Fibroblast of mammary gland (primary cell): Measurements from ENCODE around the gene ZNF467.

Experiments
- DNase-seq: peaks from one replicate; pipeline ENCODE4 v3.0.0-alpha.2; 2010; ENCODE audit warnings: low read depth
- H3K4me3 ChIP-seq: 2 replicates; pipeline ENCODE4 v1.5.1; 2011; ENCODE audit warnings: low read depth, mild to moderate bottlenecking, low read length, moderate library complexity; ENCODE audit not compliant: control insufficient read depth
- TF ChIP-seq, protein P1 (sequence below): conservative IDR thresholded peaks from 2 replicates; pipeline ENCODE4 v1.5.1; 2011; ENCODE audit warnings: low read depth, low read length, inconsistent platforms; ENCODE audit not compliant: control insufficient read depth, insufficient read depth

The ZNF467 gene

DNA sequence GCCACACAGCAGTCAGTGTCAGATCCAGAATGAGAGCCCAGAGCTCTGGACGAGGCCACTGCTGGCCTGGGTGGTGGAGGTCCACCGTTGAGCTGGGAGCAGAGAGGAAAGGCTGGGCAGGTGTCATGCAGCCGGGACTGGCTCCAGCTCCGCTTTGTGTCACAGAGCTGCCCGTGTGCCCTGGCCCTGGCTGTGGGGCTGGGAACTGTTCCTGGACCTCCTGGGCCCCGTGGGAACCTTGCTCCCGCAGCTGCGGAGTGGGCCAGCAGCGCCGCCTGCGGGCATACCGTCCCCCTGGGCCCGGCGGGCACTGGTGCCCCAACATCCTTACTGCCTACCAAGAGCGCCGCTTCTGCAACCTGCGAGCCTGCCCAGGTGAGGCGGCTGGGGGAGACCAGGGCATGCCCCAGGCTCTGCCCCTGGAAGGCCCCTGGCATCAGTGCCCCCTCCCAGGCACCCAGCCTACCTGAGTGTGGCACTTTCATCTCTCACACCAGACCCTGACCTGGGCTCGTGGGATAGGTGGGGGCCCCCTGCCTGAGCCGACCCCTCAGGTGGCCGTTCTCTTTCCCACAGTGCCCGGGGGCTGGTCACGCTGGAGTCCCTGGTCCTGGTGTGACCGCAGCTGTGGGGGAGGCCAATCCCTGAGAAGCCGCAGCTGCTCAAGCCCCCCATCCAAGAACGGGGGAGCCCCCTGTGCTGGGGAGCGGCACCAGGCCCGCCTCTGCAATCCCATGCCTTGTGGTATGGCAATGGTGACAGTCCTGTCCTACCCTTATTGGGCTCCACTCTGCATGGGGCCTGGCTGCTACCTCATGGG, 46.0 kb upstream of the ZNF467 start:
- DNase-seq = no peak
- no peak overlapping the region for H3K4me3 ChIP-seq
- TF ChIP-seq, protein P1, sequence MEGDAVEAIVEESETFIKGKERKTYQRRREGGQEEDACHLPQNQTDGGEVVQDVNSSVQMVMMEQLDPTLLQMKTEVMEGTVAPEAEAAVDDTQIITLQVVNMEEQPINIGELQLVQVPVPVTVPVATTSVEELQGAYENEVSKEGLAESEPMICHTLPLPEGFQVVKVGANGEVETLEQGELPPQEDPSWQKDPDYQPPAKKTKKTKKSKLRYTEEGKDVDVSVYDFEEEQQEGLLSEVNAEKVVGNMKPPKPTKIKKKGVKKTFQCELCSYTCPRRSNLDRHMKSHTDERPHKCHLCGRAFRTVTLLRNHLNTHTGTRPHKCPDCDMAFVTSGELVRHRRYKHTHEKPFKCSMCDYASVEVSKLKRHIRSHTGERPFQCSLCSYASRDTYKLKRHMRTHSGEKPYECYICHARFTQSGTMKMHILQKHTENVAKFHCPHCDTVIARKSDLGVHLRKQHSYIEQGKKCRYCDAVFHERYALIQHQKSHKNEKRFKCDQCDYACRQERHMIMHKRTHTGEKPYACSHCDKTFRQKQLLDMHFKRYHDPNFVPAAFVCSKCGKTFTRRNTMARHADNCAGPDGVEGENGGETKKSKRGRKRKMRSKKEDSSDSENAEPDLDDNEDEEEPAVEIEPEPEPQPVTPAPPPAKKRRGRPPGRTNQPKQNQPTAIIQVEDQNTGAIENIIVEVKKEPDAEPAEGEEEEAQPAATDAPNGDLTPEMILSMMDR = no peak

DNA sequence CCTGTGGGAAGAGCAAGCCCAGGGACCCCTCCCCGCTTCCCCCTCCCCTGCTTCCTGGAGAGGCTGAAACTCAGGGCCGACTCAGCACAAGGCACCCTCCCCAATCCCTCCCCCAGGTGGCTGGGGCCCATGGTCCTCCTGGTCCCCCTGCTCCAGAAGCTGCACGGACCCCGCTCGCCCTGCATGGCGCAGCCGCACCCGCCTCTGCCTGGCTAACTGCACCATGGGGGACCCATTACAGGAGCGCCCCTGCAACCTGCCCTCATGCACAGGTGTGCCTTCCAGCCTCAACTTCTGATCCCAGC, 45.1 kb upstream of the ZNF467 start:
- DNase-seq = no peak
- no peak overlapping the region for H3K4me3 ChIP-seq
- TF ChIP-seq, protein P1 = no peak

DNA sequence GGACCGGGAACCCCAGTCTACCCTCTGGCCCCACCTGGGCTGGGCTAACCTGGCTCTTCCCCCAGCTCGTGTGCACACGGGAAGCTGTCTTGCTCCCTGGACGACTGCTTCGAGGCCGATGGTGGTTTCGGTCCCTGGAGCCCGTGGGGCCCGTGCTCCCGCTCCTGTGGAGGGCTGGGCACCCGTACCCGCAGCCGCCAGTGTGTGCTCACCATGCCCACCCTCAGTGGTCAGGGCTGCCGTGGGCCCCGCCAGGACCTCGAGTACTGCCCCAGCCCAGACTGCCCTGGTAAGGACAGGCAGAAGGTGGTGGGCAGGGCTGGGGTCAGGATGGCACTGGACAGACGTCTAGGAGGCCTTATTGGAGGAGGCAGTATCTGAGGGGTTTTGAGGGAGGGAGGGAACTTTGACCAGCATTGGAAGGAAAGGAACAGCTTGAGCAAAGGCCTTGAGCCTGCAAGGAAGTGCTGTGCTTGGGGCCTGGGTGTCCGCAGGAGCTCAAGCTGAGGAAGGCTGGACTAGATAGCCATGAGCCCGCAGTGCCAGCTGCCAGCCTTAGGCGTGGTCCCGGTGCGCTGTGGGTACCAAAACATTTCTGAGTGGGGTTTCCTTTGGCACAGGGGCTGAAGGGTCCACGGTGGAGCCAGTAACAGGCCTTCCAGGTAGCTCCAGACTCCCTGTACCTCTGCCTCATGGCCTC, 44.6 kb upstream of the ZNF467 start:
- DNase-seq = no peak
- H3K4me3 ChIP-seq = no peak overlapping the region
- TF ChIP-seq, protein P1 = no peak

DNA sequence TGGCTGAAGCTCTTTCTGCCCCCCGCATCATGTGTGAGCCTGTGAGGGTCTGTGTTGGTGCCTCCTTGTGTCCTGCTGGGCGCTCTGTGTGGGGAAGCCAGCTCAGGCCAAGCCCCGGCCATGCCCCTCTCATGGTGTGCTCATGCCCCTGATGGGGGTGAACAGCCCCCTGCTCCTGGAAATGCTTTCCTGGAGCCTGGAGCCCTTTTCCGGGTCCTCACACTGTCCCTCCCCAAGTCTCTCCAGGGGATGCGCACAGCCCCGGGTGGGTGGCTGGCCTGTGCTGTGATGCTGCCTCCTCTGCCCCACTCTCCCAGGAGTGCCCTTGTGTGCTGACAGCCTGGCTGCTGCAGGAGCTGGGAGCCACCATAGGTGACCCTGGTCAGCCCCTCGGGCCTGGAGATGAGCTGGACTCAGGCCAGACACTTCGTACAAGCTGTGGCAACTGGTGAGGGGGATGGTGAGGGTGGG, 43.9 kb upstream of the ZNF467 start:
- TF ChIP-seq, protein P1 = no peak
- H3K4me3 ChIP-seq = no peak overlapping the region
- DNase-seq = no peak

DNA sequence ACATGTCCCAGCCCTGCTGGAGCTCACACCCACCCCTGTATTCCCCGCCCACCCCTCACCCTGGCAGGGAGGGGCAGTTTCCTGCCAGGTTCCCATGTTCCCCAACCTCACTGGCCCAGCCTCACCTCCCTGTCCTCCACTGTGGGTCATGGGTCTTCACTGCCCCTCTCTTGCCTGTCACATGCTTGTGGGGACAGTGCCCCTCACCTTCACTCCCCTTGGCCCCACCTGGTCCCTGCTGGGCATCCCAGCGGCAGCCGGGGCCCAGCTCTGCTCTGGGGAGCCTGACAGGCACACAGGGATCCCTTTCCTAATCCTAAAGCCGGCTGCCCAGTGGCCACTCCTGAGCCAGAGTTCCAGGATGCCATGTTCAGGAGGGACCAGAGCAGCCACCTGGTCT, 43.4 kb upstream of the ZNF467 start:
- H3K4me3 ChIP-seq = no peak overlapping the region
- TF ChIP-seq, protein P1 = no peak
- no peak for DNase-seq

DNA sequence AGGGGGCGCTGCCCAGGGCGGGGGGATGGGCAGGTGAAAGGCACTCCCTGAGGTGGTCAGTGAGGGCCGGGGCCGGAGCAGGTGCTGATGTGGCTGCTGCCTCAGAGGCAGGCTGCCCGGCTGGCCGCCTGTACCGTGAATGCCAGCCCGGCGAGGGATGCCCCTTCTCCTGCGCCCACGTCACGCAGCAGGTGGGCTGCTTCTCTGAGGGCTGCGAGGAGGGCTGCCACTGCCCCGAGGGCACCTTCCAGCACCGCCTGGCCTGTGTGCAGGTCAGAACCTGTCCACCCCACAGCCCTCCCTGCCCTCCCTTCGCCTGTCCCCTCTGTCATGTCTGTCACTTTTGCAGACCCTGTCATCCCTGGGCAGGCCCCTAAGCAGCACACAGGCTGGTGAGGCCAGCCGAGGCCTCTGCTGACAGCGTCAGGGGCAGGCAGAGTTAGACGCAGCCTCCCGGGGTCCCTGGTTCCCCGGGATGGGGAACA, 42.9 kb upstream of the ZNF467 start:
- TF ChIP-seq, protein P1 = no peak
- H3K4me3 ChIP-seq = no peak overlapping the region
- DNase-seq = no peak
